ENCODE results near the gene SLC13A5. TPM values are rescaled to one million over a fixed set of nuclear protein-coding genes. Genes with fewer than 3 reads are reported as not detected.

The SLC13A5 gene
- total and polyA plus RNA-seq, 4 experiments from 2014 or later: not detected

- intact Hi-C loops (cut with micrococcal nuclease): no loop called here
- DNase-seq: no peak
- ChIA-PET POLR2A (ENCODE audit: partially characterized antibody) (no interaction called here), CTCF (ENCODE audit: partially characterized antibody) (no interaction called here)
- Histone ChIP-seq H3K4me3 (ENCODE audit: low read length in 2 of 2) (no peak overlapping the region), H3K36me3 (ENCODE audit: insufficient read depth, low read length) (no peaks in the 10 kb centered on the region), H3K9me3 (ENCODE audit: control insufficient read depth in 1 of 2, low read length in 2 of 2) (no peaks in the 10 kb centered on the region), H3K4me1 (ENCODE audit: insufficient read depth, low read length) (peaks cover 8% of the 10 kb centered on the region), H3K27me3 (ENCODE audit: insufficient read depth, low read length) (peaks cover 5% of the 10 kb centered on the region), H3K27ac (ENCODE audit: low read depth, low read length) (no peak overlapping the region)
- Mint-ChIP-seq H3K4me3 (peak overlapping the region in 3 of 8 donors; percentile 21 to 58 (median 40)), H3K4me1 (peaks cover 10 to 20% (median 15%) of the 10 kb centered on the region in 4 donors), H3K27ac (no peak overlapping the region), H3K9me3 (peaks cover 0 to 11% (median 2%) of the 10 kb centered on the region in 8 donors), H3K27me3 (peaks cover 50 to 56% of the 10 kb centered on the region in 2 donors), H3K36me3 (peaks cover 0 to 3% of the 10 kb centered on the region in 2 donors)
These were observed 1.5 kb downstream of the SLC13A5 start for GRCh38 chr17:6711681-6712057.

- Histone ChIP-seq H3K9me3 (ENCODE audit: control insufficient read depth in 1 of 2, low read length in 2 of 2) (no peaks in the 10 kb centered on the region), H3K27ac (ENCODE audit: low read depth, low read length) (no peak overlapping the region), H3K4me1 (ENCODE audit: insufficient read depth, low read length) (peaks cover 8% of the 10 kb centered on the region), H3K4me3 (ENCODE audit: low read length in 2 of 2) (no peak overlapping the region), H3K27me3 (ENCODE audit: insufficient read depth, low read length) (peaks cover 9% of the 10 kb centered on the region), H3K36me3 (ENCODE audit: insufficient read depth, low read length) (no peaks in the 10 kb centered on the region)
- H3K36me3 Mint-ChIP-seq: peaks cover 0 to 3% of the 10 kb centered on the region in 2 donors
- peaks cover 0 to 7% (median 1%) of the 10 kb centered on the region in 8 donors for H3K9me3 Mint-ChIP-seq
- DNase-seq: no peak
- peak overlapping the region in 1 of 7 donors; percentile 18 for H3K27ac Mint-ChIP-seq
- H3K4me1 Mint-ChIP-seq: peaks cover 10 to 20% (median 15%) of the 10 kb centered on the region in 4 donors
- CTCF ChIA-PET (ENCODE audit: partially characterized antibody): no interaction called here
- POLR2A ChIA-PET (ENCODE audit: partially characterized antibody): no interaction called here
- H3K4me3 Mint-ChIP-seq: peak overlapping the region in 3 of 8 donors; percentile 2 to 58 (median 21)
- peaks cover 51 to 55% of the 10 kb centered on the region in 2 donors for H3K27me3 Mint-ChIP-seq
- intact Hi-C loops (cut with micrococcal nuclease): no loop called here
These were observed 2.0 kb downstream of the SLC13A5 start for GRCh38 chr17:6711081-6711674.

- Mint-ChIP-seq H3K27ac (no peak overlapping the region), H3K4me1 (peaks cover 10 to 20% (median 15%) of the 10 kb centered on the region in 4 donors), H3K36me3 (peaks cover 0 to 3% of the 10 kb centered on the region in 2 donors), H3K27me3 (peaks cover 47 to 51% of the 10 kb centered on the region in 2 donors), H3K9me3 (no peaks in the 10 kb centered on the region), H3K4me3 (no peak overlapping the region)
- no peaks in the 10 kb centered on the region for H3K9me3 ChIP-seq (ENCODE audit: control insufficient read depth in 1 of 2, low read length in 2 of 2)
- ChIA-PET POLR2A (ENCODE audit: partially characterized antibody) (no interaction called here), CTCF (ENCODE audit: partially characterized antibody) (no interaction called here)
- H3K27me3 ChIP-seq (ENCODE audit: insufficient read depth, low read length): peaks cover 9% of the 10 kb centered on the region
- no peaks in the 10 kb centered on the region for H3K36me3 ChIP-seq (ENCODE audit: insufficient read depth, low read length)
- no peak for DNase-seq
- H3K27ac ChIP-seq (ENCODE audit: low read depth, low read length): no peak overlapping the region
- peaks cover 8% of the 10 kb centered on the region for H3K4me1 ChIP-seq (ENCODE audit: insufficient read depth, low read length)
- intact Hi-C loops (cut with micrococcal nuclease): no loop called here
- H3K4me3 ChIP-seq (ENCODE audit: low read length in 2 of 2): no peak overlapping the region
These were observed 2.9 kb downstream of the SLC13A5 start for GRCh38 chr17:6710317-6710716.

- no peaks in the 10 kb centered on the region for H3K9me3 Mint-ChIP-seq
- H3K27ac ChIP-seq (ENCODE audit: low read depth, low read length): no peak overlapping the region
- no peak overlapping the region for H3K4me3 Mint-ChIP-seq
- DNase-seq: no peak
- H3K27me3 Mint-ChIP-seq: peaks cover 38 to 40% of the 10 kb centered on the region in 2 donors
- CTCF ChIA-PET (ENCODE audit: partially characterized antibody): no interaction called here
- peaks cover 8% of the 10 kb centered on the region for H3K4me1 ChIP-seq (ENCODE audit: insufficient read depth, low read length)
- intact Hi-C loops (cut with micrococcal nuclease): no loop called here
- no peak overlapping the region for H3K27ac Mint-ChIP-seq
- no peaks in the 10 kb centered on the region for H3K36me3 ChIP-seq (ENCODE audit: insufficient read depth, low read length)
- no peaks in the 10 kb centered on the region for H3K9me3 ChIP-seq (ENCODE audit: control insufficient read depth in 1 of 2, low read length in 2 of 2)
- H3K36me3 Mint-ChIP-seq: no peaks in the 10 kb centered on the region
- H3K4me3 ChIP-seq (ENCODE audit: low read length in 2 of 2): no peak overlapping the region
- H3K4me1 Mint-ChIP-seq: peaks cover 3 to 12% (median 8%) of the 10 kb centered on the region in 4 donors
- peaks cover 9% of the 10 kb centered on the region for H3K27me3 ChIP-seq (ENCODE audit: insufficient read depth, low read length)
- POLR2A ChIA-PET (ENCODE audit: partially characterized antibody): no interaction called here
These were observed 4.7 kb downstream of the SLC13A5 start for GRCh38 chr17:6708357-6708961.

- Histone ChIP-seq H3K9me3 (ENCODE audit: control insufficient read depth in 1 of 2, low read length in 2 of 2) (no peaks in the 10 kb centered on the region), H3K27ac (ENCODE audit: low read depth, low read length) (no peak overlapping the region), H3K4me3 (ENCODE audit: low read length in 2 of 2) (no peak overlapping the region), H3K4me1 (ENCODE audit: insufficient read depth, low read length) (no peaks in the 10 kb centered on the region), H3K36me3 (ENCODE audit: insufficient read depth, low read length) (no peaks in the 10 kb centered on the region), H3K27me3 (ENCODE audit: insufficient read depth, low read length) (peaks cover 6% of the 10 kb centered on the region)
- H3K9me3 Mint-ChIP-seq: no peaks in the 10 kb centered on the region
- H3K4me3 Mint-ChIP-seq: no peak overlapping the region
- ChIA-PET CTCF (ENCODE audit: partially characterized antibody) (no interaction called here), POLR2A (ENCODE audit: partially characterized antibody) (no interaction called here)
- H3K4me1 Mint-ChIP-seq: no peaks in the 10 kb centered on the region
- no peak overlapping the region for H3K27ac Mint-ChIP-seq
- intact Hi-C loops (cut with micrococcal nuclease): no loop called here
- H3K36me3 Mint-ChIP-seq: no peaks in the 10 kb centered on the region
- peaks cover 30% of the 10 kb centered on the region in 2 donors for H3K27me3 Mint-ChIP-seq
- DNase-seq: no peak
These were observed 6.2 kb downstream of the SLC13A5 start for GRCh38 chr17:6706996-6707395.

- CTCF ChIA-PET (ENCODE audit: partially characterized antibody): interaction anchor here (1.1 kb wide), 1 partner anchor 39 kb away, joined by 3 read pairs; no protein-coding TSS in a partner anchor
- no peak for DNase-seq
- POLR2A ChIA-PET (ENCODE audit: partially characterized antibody): no interaction called here
These were observed 6.7 kb downstream of the SLC13A5 start for GRCh38 chr17:6706499-6706898.

GRCh38 chr17:6704470-6705052, 8.6 kb downstream of the SLC13A5 start:
- Histone ChIP-seq H3K27ac (ENCODE audit: low read depth, low read length) (no peak overlapping the region), H3K27me3 (ENCODE audit: insufficient read depth, low read length) (peaks cover 6% of the 10 kb centered on the region), H3K36me3 (ENCODE audit: insufficient read depth, low read length) (no peaks in the 10 kb centered on the region), H3K4me1 (ENCODE audit: insufficient read depth, low read length) (no peaks in the 10 kb centered on the region), H3K9me3 (ENCODE audit: control insufficient read depth in 1 of 2, low read length in 2 of 2) (no peaks in the 10 kb centered on the region), H3K4me3 (ENCODE audit: low read length in 2 of 2) (no peak overlapping the region)
- no peak overlapping the region for H3K4me3 Mint-ChIP-seq
- CTCF ChIA-PET (ENCODE audit: partially characterized antibody): no interaction called here
- H3K36me3 Mint-ChIP-seq: no peaks in the 10 kb centered on the region
- no peaks in the 10 kb centered on the region for H3K9me3 Mint-ChIP-seq
- POLR2A ChIA-PET (ENCODE audit: partially characterized antibody): no interaction called here
- no peak for DNase-seq
- peaks cover 16 to 21% of the 10 kb centered on the region in 2 donors for H3K27me3 Mint-ChIP-seq
- no peaks in the 10 kb centered on the region for H3K4me1 Mint-ChIP-seq
- intact Hi-C loops (cut with micrococcal nuclease): no loop called here
- H3K27ac Mint-ChIP-seq: peak overlapping the region in 1 of 7 donors; percentile 57

More at GRCh38 chr17:6706499-6706898, 6.7 kb downstream of the SLC13A5 start:
- no peak overlapping the region for H3K4me3 Mint-ChIP-seq
- H3K27ac ChIP-seq (ENCODE audit: low read depth, low read length): no peak overlapping the region
- no peak overlapping the region for H3K4me3 ChIP-seq (ENCODE audit: low read length in 2 of 2)
- no peaks in the 10 kb centered on the region for H3K36me3 Mint-ChIP-seq
- intact Hi-C loops (cut with micrococcal nuclease): no loop called here
- no peaks in the 10 kb centered on the region for H3K9me3 ChIP-seq (ENCODE audit: control insufficient read depth in 1 of 2, low read length in 2 of 2)
- no peaks in the 10 kb centered on the region for H3K4me1 ChIP-seq (ENCODE audit: insufficient read depth, low read length)
- no peaks in the 10 kb centered on the region for H3K9me3 Mint-ChIP-seq
- peaks cover 26% of the 10 kb centered on the region in 2 donors for H3K27me3 Mint-ChIP-seq
- no peaks in the 10 kb centered on the region for H3K36me3 ChIP-seq (ENCODE audit: insufficient read depth, low read length)
- H3K27ac Mint-ChIP-seq: no peak overlapping the region
- no peaks in the 10 kb centered on the region for H3K4me1 Mint-ChIP-seq
- H3K27me3 ChIP-seq (ENCODE audit: insufficient read depth, low read length): peaks cover 6% of the 10 kb centered on the region

All from CD4-positive, alpha-beta memory T cell (primary cell).